Psoas muscle (tissue), 8 donors: ENCODE measurements around the gene GPR78. TPM values are rescaled to one million over a fixed set of nuclear protein-coding genes. Genes with fewer than 3 reads are reported as not detected.

Experiments used
- ATAC-seq, 4 donors: fragments of 200-7000 bp; cut with Tn5 transposase; one replicate each; pipeline ENCODE4 v1.9.1; 2020; ENCODE audit warnings: moderate library complexity in 3 of 4, mild to moderate bottlenecking in 2 of 4
- DNase-seq, 2 donors: peaks; one replicate each; pipeline ENCODE4 v3.0.0-alpha.2; 2020
- H3K27ac ChIP-seq: fragments of 200-600 bp; one replicate; pipeline ENCODE4 v1.8.0; 2022
- H3K27me3 ChIP-seq, 3 donors: fragments of 200-600 bp in 1 of 3; one replicate each; pipeline versions ENCODE4 v1.6.1 to v1.8.0; 2013 to 2022; ENCODE audit warnings: low read length in 2 of 3, mild to moderate bottlenecking in 2 of 3, moderate library complexity in 1 of 3; ENCODE audit not compliant: insufficient read depth in 3 of 3
- H3K36me3 ChIP-seq, 2 donors: fragments of 200-600 bp in 1 of 2; one replicate each; pipeline versions ENCODE4 v1.6.1 to v1.8.0; 2013 to 2022; ENCODE audit warnings: low read depth in 1 of 2, mild to moderate bottlenecking in 1 of 2, moderate library complexity in 1 of 2; ENCODE audit not compliant: insufficient read depth in 1 of 2
- H3K4me1 ChIP-seq: fragments of 200-600 bp; one replicate; pipeline ENCODE4 v1.8.0; 2022
- H3K4me3 ChIP-seq: fragments of 200-600 bp; one replicate; pipeline ENCODE4 v1.8.0; 2022; ENCODE audit warnings: mild to moderate bottlenecking
- H3K9me3 ChIP-seq: fragments of 200-600 bp; one replicate; pipeline ENCODE4 v1.8.0; 2022
- CTCF ChIP-seq: fragments of 200-600 bp; IDR thresholded peaks from one replicate; pipeline ENCODE4 v1.8.0; 2022; ENCODE audit warnings: antibody characterized with exemption
- WGBS, 3 donors: extraction: QIAGEN DNeasy Blood & Tissue Kit; methylation state at CpG; one replicate each; pipeline versions ENCODE4 v1.1.6 to v1.1.7; 2013; 5-methylcytosine and 5-hydroxymethylcytosine counted together
- intact Hi-C, 2 donors: fragments of 100-400 bp; cut with DNase I; formaldehyde crosslinking; loops; one replicate each; pipeline versions ENCODE4 v1.11.0 to v1.14.2; 2022
- polyA plus RNA-seq, 3 donors: library from polyadenylated mRNA; stranded (reverse); fragments of 200-250 nt; gene quantifications; one replicate each; pipeline ENCODE4 v1.2.3, GENCODE V29; 2013
- total RNA-seq, 4 donors: library from RNA; stranded (reverse); fragmentation: NEBNext Ultra II Directional in 2 of 4; extraction: Animal tissue kit (Norgen Biotek cat#: 25700) in 2 of 4; gene quantifications; one replicate each; pipeline versions ENCODE4 v1.2.1 to v1.2.4, GENCODE V29; 2021 to 2023
- donor health status: healthy with polysubstance abuse.
- donor health status: DM: no; HTN: no; CAD: no; lungs with moderate emphysema.
- donor health status: Bipolar disorder and iron deficiency.
- donor health status: healthy.
- donor health status: DM: yes; HTN: yes; CAD: no.
- donor health status: DM: no; HTN: no; CAD: no.
- donor health status: DM: no; HTN: no; CAD: no.
- donor health status: DM: yes; HTN: yes; CAD: no.

GPR78 gene
- total and polyA plus RNA-seq, 7 donors = not detected

GRCh38 chr4:8550691-8551090 is 29.5 kb upstream of the GPR78 start:
- Histone ChIP-seq H3K9me3 (no peaks in the 10 kb centered on the region), H3K4me3 (no peak overlapping the region), H3K27ac (no peak overlapping the region), H3K27me3 (peaks cover 0 to 6% (median 2%) of the 10 kb centered on the region in 3 donors), H3K4me1 (no peaks in the 10 kb centered on the region), H3K36me3 (no peaks in the 10 kb centered on the region)
- intact Hi-C loops = no loop called here
- TF ChIP-seq CTCF = no peak
- WGBS, 3 donors = 46 to 52% (median 47%) methylated on average over 9 of the region's 9 CpGs
- DNase-seq (no peak), ATAC-seq (no peak)

DNA sequence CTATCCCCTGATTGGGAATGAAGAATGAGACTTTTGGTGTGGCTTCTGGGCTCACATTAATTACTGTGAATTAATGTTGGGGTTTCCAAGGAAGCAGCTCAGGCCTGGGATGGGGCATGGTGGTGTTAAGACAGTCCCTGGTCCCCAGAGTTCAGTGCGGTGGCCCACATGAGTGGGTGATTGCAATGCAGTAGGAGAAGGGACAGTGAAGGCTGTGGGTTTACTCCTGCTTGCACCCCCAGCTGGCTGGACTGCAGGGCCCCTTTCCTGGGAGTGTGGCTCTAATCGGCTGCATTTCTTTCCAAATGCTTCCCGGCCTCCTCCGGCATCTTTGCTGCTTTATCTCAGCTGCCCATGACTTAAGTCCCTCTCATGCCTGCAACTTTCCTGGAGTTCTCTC is 28.2 kb upstream of the GPR78 start:
- DNase-seq = no peak
- H3K27me3 ChIP-seq = peaks cover 0 to 6% (median 0%) of the 10 kb centered on the region in 3 donors
- H3K27ac ChIP-seq = no peak overlapping the region
- no peak for ATAC-seq
- no peak for TF ChIP-seq CTCF
- H3K9me3 ChIP-seq = no peaks in the 10 kb centered on the region
- 86 to 92% (median 88%) methylated on average over 4 of the region's 4 CpGs for WGBS, 3 donors
- H3K4me3 ChIP-seq = no peak overlapping the region
- H3K4me1 ChIP-seq = no peaks in the 10 kb centered on the region
- H3K36me3 ChIP-seq = no peaks in the 10 kb centered on the region
- intact Hi-C loops = no loop called here

DNA sequence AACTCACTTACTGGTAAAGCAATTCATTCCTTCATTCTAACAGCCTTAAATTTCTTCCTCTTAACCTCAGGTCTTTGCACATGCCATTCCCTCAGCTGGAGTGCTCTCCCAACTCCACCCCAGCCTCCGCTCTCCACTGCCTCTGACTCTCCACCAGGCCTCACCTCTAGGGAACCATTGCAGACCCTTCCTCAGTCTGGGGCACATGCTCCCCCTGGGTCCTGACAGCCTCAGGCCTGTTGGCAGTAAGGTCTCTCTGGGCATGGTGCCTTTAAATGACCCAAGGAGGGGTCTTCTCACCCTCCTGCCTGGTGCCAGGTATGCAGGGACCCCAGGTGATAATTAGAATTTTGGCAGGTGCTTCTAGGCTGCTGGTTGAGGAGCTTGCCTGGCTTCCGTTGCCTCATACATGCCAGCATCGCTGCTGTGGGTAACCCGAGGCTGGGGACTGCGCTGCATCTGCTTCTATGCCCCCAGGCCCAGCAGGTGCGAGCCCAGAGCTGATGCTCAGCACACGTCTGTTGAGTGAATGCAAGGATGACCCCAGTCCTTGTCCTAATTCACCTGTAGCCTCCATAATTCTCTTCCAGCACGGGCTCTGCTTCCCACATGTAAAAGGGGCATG is 27.5 kb upstream of the GPR78 start:
- no peaks in the 10 kb centered on the region for H3K9me3 ChIP-seq
- no peak overlapping the region for H3K27ac ChIP-seq
- H3K27me3 ChIP-seq = peaks cover 0 to 6% (median 0%) of the 10 kb centered on the region in 3 donors
- no peak for DNase-seq
- ATAC-seq = no peak
- 79 to 91% (median 83%) methylated on average over 8 of the region's 8 CpGs for WGBS, 3 donors
- no peaks in the 10 kb centered on the region for H3K4me1 ChIP-seq
- H3K4me3 ChIP-seq = no peak overlapping the region
- intact Hi-C loops = no loop called here
- no peaks in the 10 kb centered on the region for H3K36me3 ChIP-seq
- no peak for TF ChIP-seq CTCF

DNA sequence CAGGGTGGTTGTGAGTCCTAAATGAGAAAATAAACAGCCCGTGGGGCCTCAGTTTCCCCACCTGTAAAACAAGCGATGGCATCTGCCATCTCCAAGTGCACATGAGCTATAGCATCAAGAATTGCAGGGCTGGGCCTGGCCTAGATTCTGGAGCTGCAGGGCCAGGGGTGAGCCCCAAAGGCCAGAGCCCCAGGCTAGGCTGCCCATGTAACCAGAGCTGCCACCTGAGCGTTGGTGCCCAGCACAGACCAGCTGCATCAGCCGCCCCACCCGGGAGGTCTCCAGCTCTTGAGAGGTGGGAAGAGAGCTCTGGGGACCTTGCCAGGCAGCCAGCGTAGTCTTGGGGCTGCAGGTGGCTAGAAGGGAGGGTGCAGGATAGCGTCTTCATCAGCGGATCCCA is 27.0 kb upstream of the GPR78 start:
- Histone ChIP-seq H3K27me3 (peaks cover 0 to 6% (median 0%) of the 10 kb centered on the region in 3 donors), H3K4me3 (no peak overlapping the region), H3K9me3 (no peaks in the 10 kb centered on the region), H3K27ac (no peak overlapping the region), H3K4me1 (no peaks in the 10 kb centered on the region), H3K36me3 (no peaks in the 10 kb centered on the region)
- 80 to 83% (median 81%) methylated on average over 8 of the region's 8 CpGs for WGBS, 3 donors
- intact Hi-C loops = no loop called here
- ATAC-seq = no peak
- TF ChIP-seq CTCF = no peak
- DNase-seq = no peak

DNA sequence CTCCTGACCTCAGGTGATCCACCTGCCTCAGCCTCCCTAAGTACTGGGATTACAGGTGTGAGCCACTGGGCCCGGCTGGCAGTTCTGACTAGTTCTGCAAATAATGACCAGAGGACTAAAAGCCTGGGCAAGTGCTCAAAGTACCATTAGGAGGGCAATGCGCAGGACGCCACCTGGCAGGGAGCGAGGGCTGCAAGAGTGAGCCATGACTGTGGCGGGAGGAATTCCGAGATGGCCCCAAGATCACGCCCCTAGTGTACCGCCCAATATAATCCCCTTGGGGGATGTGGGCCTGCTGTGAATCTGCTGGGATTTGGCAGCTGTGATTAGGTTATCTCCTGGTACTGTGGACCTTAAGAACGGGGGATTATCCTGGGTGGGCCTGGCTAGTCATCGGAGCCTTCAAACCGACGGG is 26.2 kb upstream of the GPR78 start:
- ATAC-seq (no peak), DNase-seq (no peak)
- no peak overlapping the region for H3K4me3 ChIP-seq
- H3K9me3 ChIP-seq = no peaks in the 10 kb centered on the region
- intact Hi-C loops = no loop called here
- peaks cover 0 to 4% (median 0%) of the 10 kb centered on the region in 3 donors for H3K27me3 ChIP-seq
- H3K36me3 ChIP-seq = no peaks in the 10 kb centered on the region
- no peak for TF ChIP-seq CTCF
- H3K27ac ChIP-seq = no peak overlapping the region
- 73 to 81% (median 77%) methylated on average over 12 of the region's 12 CpGs for WGBS, 3 donors
- H3K4me1 ChIP-seq = no peaks in the 10 kb centered on the region
